Activated CD8-positive, alpha-beta T cell treated with anti-CD3 and anti-CD28 coated beads, Interleukin-2, amount 10 ng/mL, durations not matched to agents 7 days and 5 days (primary cell): ENCODE data around the gene PPP1R9B. TPM values are rescaled to one million over a fixed set of nuclear protein-coding genes. Genes with fewer than 3 reads are reported as not detected.
A peak's percentile ranks its signal among the peaks of the same experiment; 100 is the strongest.

Experiments
- ATAC-seq: fragments of 150-1000 bp; cut with Tn5 transposase; one replicate; pipeline ENCODE4 v1.10.0; 2021; ENCODE audit warnings: moderate library complexity
- CTCF ChIA-PET: fragments of 350-600 bp; sonication (Branson Sonifier 250); formaldehyde crosslinking; loops from one replicate; lab custom pipeline; 2021; ENCODE audit warnings: antibody characterized with exemption; lab: Charles Lee
- POLR2A ChIA-PET: fragments of 350-600 bp; sonication (Branson Sonifier 250); formaldehyde crosslinking; loops from one replicate; lab custom pipeline; 2021; ENCODE audit warnings: antibody characterized with exemption; lab: Charles Lee
- DNase-seq: peaks from one replicate; pipeline ENCODE4 v3.0.0-alpha.2; 2020
- H3K27ac Mint-ChIP-seq: one replicate; pipeline ENCODE4 v1.8.0; 2021; ENCODE audit warnings: mild to moderate bottlenecking, mixed read lengths
- H3K27me3 Mint-ChIP-seq: one replicate; pipeline ENCODE4 v1.8.0; 2021; ENCODE audit warnings: low read depth, mixed read lengths
- H3K36me3 Mint-ChIP-seq: one replicate; pipeline ENCODE4 v1.8.0; 2021; ENCODE audit warnings: low read depth, mixed read lengths
- H3K4me1 Mint-ChIP-seq: one replicate; pipeline ENCODE4 v1.8.0; 2021; ENCODE audit warnings: low read depth, mixed read lengths
- H3K4me3 Mint-ChIP-seq: one replicate; pipeline ENCODE4 v1.8.0; 2021; ENCODE audit warnings: mild to moderate bottlenecking, mixed read lengths
- H3K9me3 Mint-ChIP-seq: one replicate; pipeline ENCODE4 v1.8.0; 2022; ENCODE audit warnings: mixed read lengths; ENCODE audit not compliant: insufficient read depth
- total RNA-seq, 2 experiments: library from RNA; stranded (reverse); gene quantifications; one replicate each; pipeline ENCODE4 v1.2.3, GENCODE V29; 2021

PPP1R9B gene
- total RNA-seq, 2 experiments from 2014 or later, result 113 to 115 TPM

GRCh38 chr17:50177983-50178834, 27.7 kb upstream of the PPP1R9B start:
- POLR2A ChIA-PET, result no interaction called here
- Mint-ChIP-seq H3K4me1 (peaks cover 20% of the 10 kb centered on the region), H3K27ac (no peak overlapping the region), H3K27me3 (no peaks in the 10 kb centered on the region), H3K9me3 (no peaks in the 10 kb centered on the region), H3K4me3 (no peak overlapping the region), H3K36me3 (no peaks in the 10 kb centered on the region)
- ATAC-seq (peak; percentile 87), DNase-seq (peak; percentile 52)
- CTCF ChIA-PET, result interaction anchor here (0.7 to 2.4 kb wide), 14 partner anchors 9 to 96 kb away, joined by 3 to 31 read pairs (median 4); partner anchors contain the start of gene TMEM92

DNA sequence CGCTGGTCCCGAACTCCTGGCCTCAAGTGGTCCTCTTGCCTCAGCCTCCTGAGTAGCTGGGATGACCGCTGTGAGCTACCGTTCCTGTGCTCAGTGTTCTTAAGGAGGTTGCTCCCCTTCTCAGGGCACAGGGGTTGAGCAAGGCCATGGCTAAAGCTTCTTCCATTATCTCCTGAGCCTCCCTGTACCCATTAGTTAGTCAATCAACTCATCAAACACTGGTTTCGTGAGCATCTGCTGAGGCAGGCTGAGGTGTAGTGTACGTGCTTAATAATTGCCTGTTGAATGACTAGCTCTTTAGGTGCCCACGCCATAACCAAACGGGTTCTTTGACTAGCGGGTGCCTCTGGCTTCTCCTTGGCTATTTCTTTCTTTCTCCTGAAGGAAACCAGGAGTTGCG, 27.0 kb upstream of the PPP1R9B start:
- ChIA-PET POLR2A (no interaction called here), CTCF (interaction anchor here (0.9 to 2.4 kb wide), 13 partner anchors 8 to 97 kb away, joined by 3 to 31 read pairs (median 5); partner anchors contain the start of gene TMEM92)
- Mint-ChIP-seq H3K9me3 (no peaks in the 10 kb centered on the region), H3K4me1 (peaks cover 12% of the 10 kb centered on the region), H3K4me3 (no peak overlapping the region), H3K36me3 (no peaks in the 10 kb centered on the region), H3K27ac (no peak overlapping the region), H3K27me3 (no peaks in the 10 kb centered on the region)
- ATAC-seq (no peak), DNase-seq (no peak)

GRCh38 chr17:50176559-50177357, 26.3 kb upstream of the PPP1R9B start:
- POLR2A ChIA-PET, result no interaction called here
- H3K27ac Mint-ChIP-seq, result no peak overlapping the region
- H3K9me3 Mint-ChIP-seq, result no peaks in the 10 kb centered on the region
- no peak overlapping the region for H3K4me3 Mint-ChIP-seq
- ATAC-seq (no peak), DNase-seq (no peak)
- CTCF ChIA-PET, result interaction anchor here (0.9 to 2.4 kb wide), 13 partner anchors 7 to 98 kb away, joined by 3 to 31 read pairs (median 4); partner anchors contain the start of genes COL1A1 and TMEM92
- no peaks in the 10 kb centered on the region for H3K27me3 Mint-ChIP-seq
- no peaks in the 10 kb centered on the region for H3K36me3 Mint-ChIP-seq
- peaks cover 9% of the 10 kb centered on the region for H3K4me1 Mint-ChIP-seq

DNA sequence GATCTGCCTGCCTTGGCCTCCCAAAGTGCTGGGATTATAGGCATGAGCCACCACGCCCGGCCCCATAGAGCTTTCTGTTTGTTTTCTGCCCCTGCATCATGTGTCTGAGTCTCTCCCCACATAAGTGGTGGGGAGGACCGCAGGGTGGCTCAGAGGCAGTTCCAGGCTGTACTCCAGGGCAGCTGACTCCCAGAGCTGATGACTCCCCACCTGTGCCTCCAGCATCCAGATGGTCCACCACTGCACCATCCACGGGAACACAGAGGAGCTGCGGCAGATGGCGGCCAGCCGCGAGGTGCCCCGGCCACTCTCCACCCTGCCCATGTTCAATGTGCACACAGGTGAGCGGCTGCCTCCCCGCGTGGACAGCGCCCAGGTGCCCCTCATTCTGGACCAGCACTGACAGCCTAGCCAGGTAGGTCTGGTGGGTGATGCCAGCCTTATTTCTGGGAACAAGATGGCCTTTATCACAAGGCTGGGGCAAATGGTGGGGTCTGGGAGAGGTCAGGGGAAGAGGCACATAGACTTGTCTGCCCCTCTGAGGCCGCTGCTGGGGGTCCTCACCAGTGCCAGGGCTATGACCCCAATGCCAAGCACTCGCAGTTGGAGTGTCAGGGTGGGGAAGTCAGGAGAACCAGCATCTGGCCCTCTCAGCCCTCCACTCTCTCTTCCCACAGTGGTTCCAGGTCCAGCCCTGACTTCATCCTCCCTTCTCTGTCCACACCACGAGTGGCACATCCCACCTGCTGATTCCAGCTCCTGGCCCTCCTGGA, 24.7 kb upstream of the PPP1R9B start:
- no peaks in the 10 kb centered on the region for H3K27me3 Mint-ChIP-seq
- H3K36me3 Mint-ChIP-seq, result no peaks in the 10 kb centered on the region
- ATAC-seq (no peak), DNase-seq (no peak)
- no peak overlapping the region for H3K27ac Mint-ChIP-seq
- no peaks in the 10 kb centered on the region for H3K9me3 Mint-ChIP-seq
- CTCF ChIA-PET, result interaction anchor here (0.6 to 1.7 kb wide), 4 partner anchors 13 to 27 kb away, joined by 3 to 7 read pairs (median 3); partner anchors contain the start of gene COL1A1
- H3K4me1 Mint-ChIP-seq, result peaks cover 13% of the 10 kb centered on the region
- POLR2A ChIA-PET, result no interaction called here
- no peak overlapping the region for H3K4me3 Mint-ChIP-seq

DNA sequence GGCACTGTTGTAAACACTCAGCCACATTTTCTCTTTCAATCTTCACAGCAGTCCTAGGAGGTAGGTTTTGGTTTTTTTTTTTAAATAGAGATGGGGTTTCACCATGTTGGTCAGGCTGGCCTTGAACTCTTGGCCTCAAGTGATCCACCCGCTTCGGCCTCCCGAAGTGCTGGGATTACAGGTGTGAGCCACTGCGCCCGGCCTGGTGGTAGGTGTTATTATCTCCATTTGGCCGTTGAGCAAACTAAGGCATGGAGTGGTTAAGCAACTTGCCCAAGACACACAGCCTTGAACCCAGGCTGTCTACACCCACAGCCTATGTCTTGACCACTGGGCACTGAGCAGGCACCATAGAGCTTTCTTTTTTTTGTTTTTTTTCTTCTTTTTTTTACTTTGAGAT, 24.0 kb upstream of the PPP1R9B start:
- H3K36me3 Mint-ChIP-seq, result no peaks in the 10 kb centered on the region
- H3K27me3 Mint-ChIP-seq, result no peaks in the 10 kb centered on the region
- H3K27ac Mint-ChIP-seq, result no peak overlapping the region
- CTCF ChIA-PET, result interaction anchor here (0.7 to 1.7 kb wide), 2 partner anchors 12 to 22 kb away, joined by 3 to 7 read pairs; no protein-coding TSS in a partner anchor
- no peaks in the 10 kb centered on the region for H3K9me3 Mint-ChIP-seq
- H3K4me3 Mint-ChIP-seq, result no peak overlapping the region
- DNase-seq (no peak), ATAC-seq (no peak)
- peaks cover 13% of the 10 kb centered on the region for H3K4me1 Mint-ChIP-seq
- POLR2A ChIA-PET, result interaction anchor here (0.6 kb wide), 1 partner anchor 87 kb away, joined by 3 read pairs; no protein-coding TSS in a partner anchor

- no peak for DNase-seq
- Mint-ChIP-seq H3K27me3 (no peaks in the 10 kb centered on the region), H3K9me3 (no peaks in the 10 kb centered on the region), H3K27ac (no peak overlapping the region), H3K4me3 (no peak overlapping the region), H3K36me3 (no peaks in the 10 kb centered on the region), H3K4me1 (peaks cover 22% of the 10 kb centered on the region)
- POLR2A ChIA-PET, result interaction anchor here (0.5 kb wide), 1 partner anchor 754 kb away, joined by 3 read pairs; no protein-coding TSS in a partner anchor
- CTCF ChIA-PET, result interaction anchor here (0.9 to 1.7 kb wide), 2 partner anchors 11 to 56 kb away, joined by 3 to 7 read pairs; no protein-coding TSS in a partner anchor
- ATAC-seq, result no peak
Measured at GRCh38 chr17:50173335-50173941, 23.0 kb upstream of the PPP1R9B start.

GRCh38 chr17:50172936-50173334, 22.5 kb upstream of the PPP1R9B start:
- POLR2A ChIA-PET, result interaction anchor here (1.0 kb wide), 1 partner anchor 23 kb away, joined by 3 read pairs; no protein-coding TSS in a partner anchor
- peaks cover 17% of the 10 kb centered on the region for H3K4me1 Mint-ChIP-seq
- no peak for DNase-seq
- H3K27me3 Mint-ChIP-seq, result no peaks in the 10 kb centered on the region
- no peak overlapping the region for H3K27ac Mint-ChIP-seq
- no peak for ATAC-seq
- CTCF ChIA-PET, result interaction anchor here (0.9 to 1.0 kb wide), 4 partner anchors 12 to 79 kb away, joined by 3 read pairs; no protein-coding TSS in a partner anchor
- H3K36me3 Mint-ChIP-seq, result no peaks in the 10 kb centered on the region
- no peak overlapping the region for H3K4me3 Mint-ChIP-seq
- H3K9me3 Mint-ChIP-seq, result no peaks in the 10 kb centered on the region

GRCh38 chr17:50172130-50172529, 21.7 kb upstream of the PPP1R9B start:
- CTCF ChIA-PET, result interaction anchor here (0.9 to 3.9 kb wide), 5 partner anchors 12 to 78 kb away, joined by 3 to 75 read pairs (median 3); partner anchors contain the start of gene COL1A1
- no peaks in the 10 kb centered on the region for H3K27me3 Mint-ChIP-seq
- no peaks in the 10 kb centered on the region for H3K36me3 Mint-ChIP-seq
- ATAC-seq, result no peak
- no peak for DNase-seq
- peaks cover 17% of the 10 kb centered on the region for H3K4me1 Mint-ChIP-seq
- no peak overlapping the region for H3K27ac Mint-ChIP-seq
- no peak overlapping the region for H3K4me3 Mint-ChIP-seq
- H3K9me3 Mint-ChIP-seq, result no peaks in the 10 kb centered on the region
- POLR2A ChIA-PET, result interaction anchor here (1.0 kb wide), 1 partner anchor 24 kb away, joined by 3 read pairs; no protein-coding TSS in a partner anchor

DNA sequence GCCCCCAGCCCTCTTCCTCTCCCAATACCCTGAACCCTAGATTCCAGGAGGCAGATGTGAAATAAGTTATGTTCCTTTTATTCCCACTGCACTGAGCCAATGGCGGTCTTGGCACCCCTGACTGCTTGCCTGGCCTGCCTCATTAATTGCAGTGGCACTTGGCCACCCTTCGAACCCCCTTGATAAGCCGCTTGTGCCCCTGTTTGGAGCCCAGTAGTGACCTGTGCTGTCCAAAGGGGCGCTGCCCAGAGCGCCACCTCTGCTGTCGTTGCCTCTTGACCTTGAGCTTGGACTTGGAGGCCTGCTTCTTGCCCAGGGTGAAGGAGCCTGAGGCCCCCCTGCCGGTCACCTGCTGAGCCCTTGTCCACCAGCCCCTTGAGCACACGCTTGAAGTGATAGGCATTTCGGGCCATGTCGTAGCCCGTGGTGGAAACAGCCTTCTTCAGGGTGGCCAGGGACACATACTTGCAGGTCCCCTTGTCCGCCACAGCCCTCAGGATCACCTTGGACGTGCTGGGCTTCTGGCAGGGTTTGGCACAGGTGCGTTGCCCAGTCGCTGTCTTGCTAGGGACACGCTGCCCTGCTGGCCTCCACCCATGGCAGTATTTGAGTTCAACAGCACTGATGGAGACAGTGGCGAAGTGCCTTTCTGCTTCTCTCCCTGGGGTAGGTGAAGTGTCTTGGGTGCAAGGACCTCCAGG, 21.0 kb upstream of the PPP1R9B start:
- Mint-ChIP-seq H3K36me3 (no peaks in the 10 kb centered on the region), H3K4me3 (no peak overlapping the region), H3K27me3 (no peaks in the 10 kb centered on the region), H3K9me3 (no peaks in the 10 kb centered on the region), H3K4me1 (peaks cover 17% of the 10 kb centered on the region), H3K27ac (no peak overlapping the region)
- CTCF ChIA-PET, result interaction anchor here (2.7 to 3.9 kb wide), 3 partner anchors 10 to 29 kb away, joined by 22 to 75 read pairs (median 37); partner anchors contain the start of gene COL1A1
- DNase-seq, result no peak
- no peak for ATAC-seq
- POLR2A ChIA-PET, result interaction anchor here (1.0 kb wide), 1 partner anchor 25 kb away, joined by 3 read pairs; no protein-coding TSS in a partner anchor
